Measurements from ENCODE around the gene PLA2G4E. TPM values are rescaled to one million over a fixed set of nuclear protein-coding genes. Genes with fewer than 3 reads are reported as not detected.

The PLA2G4E gene
- total RNA-seq, 4 donors from 2014 or later: not detected

GRCh38 chr15:41997845-41998244, 23.0 kb downstream of the PLA2G4E start:
- Histone ChIP-seq H3K27me3 (no peaks in the 10 kb centered on the region), H3K4me3 (replicated peaks in 1 of 3) (no peak overlapping the region), H3K9me3 (no peaks in the 10 kb centered on the region), H3K4me1 (no peaks in the 10 kb centered on the region), H3K27ac (no peak overlapping the region), H3K36me3 (no peaks in the 10 kb centered on the region)
- TF ChIP-seq CTCF (IDR thresholded peaks at IDR 0.05): no peak
- no peak for TF ChIP-seq POLR2A (IDR thresholded peaks at IDR 0.05)
- no peak for DNase-seq
- WGBS, 2 donors: 41 to 62% methylated on average over 3 of the region's 3 CpGs
- intact Hi-C loops (cut with DNase I): loop anchor here (10.0 kb wide), 1 partner anchor 137 kb away; no protein-coding TSS in a partner anchor

GRCh38 chr15:41996921-41997592, 23.8 kb downstream of the PLA2G4E start:
- TF ChIP-seq CTCF (IDR thresholded peaks at IDR 0.05) (no peak), POLR2A (IDR thresholded peaks at IDR 0.05) (no peak)
- DNase-seq: no peak
- no peak overlapping the region for H3K4me3 ChIP-seq (replicated peaks in 1 of 3)
- intact Hi-C loops (cut with DNase I): loop anchor here (10.0 kb wide), 1 partner anchor 138 kb away; no protein-coding TSS in a partner anchor
- no peaks in the 10 kb centered on the region for H3K9me3 ChIP-seq
- no peaks in the 10 kb centered on the region for H3K4me1 ChIP-seq
- H3K36me3 ChIP-seq: no peaks in the 10 kb centered on the region
- no peaks in the 10 kb centered on the region for H3K27me3 ChIP-seq
- 77 to 85% methylated on average over 9 to 13 of the region's 13 CpGs for WGBS, 2 donors
- no peak overlapping the region for H3K27ac ChIP-seq

GRCh38 chr15:41996376-41996775, 24.5 kb downstream of the PLA2G4E start:
- TF ChIP-seq CTCF (IDR thresholded peaks at IDR 0.05): no peak
- TF ChIP-seq POLR2A (IDR thresholded peaks at IDR 0.05): no peak
- intact Hi-C loops (cut with DNase I): loop anchor here (10.0 kb wide), 1 partner anchor 138 kb away; no protein-coding TSS in a partner anchor
- DNase-seq: no peak

GRCh38 chr15:41995476-41995855, 25.4 kb downstream of the PLA2G4E start:
- no peak for DNase-seq
- intact Hi-C loops (cut with DNase I): loop anchor here (10.0 kb wide), 1 partner anchor 139 kb away; no protein-coding TSS in a partner anchor
- TF ChIP-seq CTCF (IDR thresholded peaks at IDR 0.05): no peak
- TF ChIP-seq POLR2A (IDR thresholded peaks at IDR 0.05): no peak
- no peaks in the 10 kb centered on the region for H3K27me3 ChIP-seq
- H3K27ac ChIP-seq: no peak overlapping the region
- H3K9me3 ChIP-seq: no peaks in the 10 kb centered on the region
- no peaks in the 10 kb centered on the region for H3K36me3 ChIP-seq
- 95 to 97% methylated on average over 7 of the region's 7 CpGs for WGBS, 2 donors
- H3K4me1 ChIP-seq: no peaks in the 10 kb centered on the region
- H3K4me3 ChIP-seq (replicated peaks in 1 of 3): no peak overlapping the region

More at GRCh38 chr15:41996376-41996775, 24.5 kb downstream of the PLA2G4E start:
- H3K4me3 ChIP-seq (replicated peaks in 1 of 3): no peak overlapping the region
- H3K4me1 ChIP-seq: no peaks in the 10 kb centered on the region
- H3K27ac ChIP-seq: no peak overlapping the region
- 85 to 92% methylated on average over 10 of the region's 10 CpGs for WGBS, 2 donors
- no peaks in the 10 kb centered on the region for H3K9me3 ChIP-seq
- no peaks in the 10 kb centered on the region for H3K27me3 ChIP-seq
- no peaks in the 10 kb centered on the region for H3K36me3 ChIP-seq

GRCh38 chr15:41994772-41995475, 25.9 kb downstream of the PLA2G4E start:
- Histone ChIP-seq H3K4me1 (no peaks in the 10 kb centered on the region), H3K9me3 (no peaks in the 10 kb centered on the region), H3K36me3 (no peaks in the 10 kb centered on the region), H3K4me3 (replicated peaks in 1 of 3) (no peak overlapping the region), H3K27me3 (no peaks in the 10 kb centered on the region), H3K27ac (no peak overlapping the region)
- intact Hi-C loops (cut with DNase I): loop anchor here (10.0 kb wide), 1 partner anchor 140 kb away; no protein-coding TSS in a partner anchor
- WGBS, 2 donors: 87 to 94% methylated on average over 9 of the region's 10 CpGs
- no peak for DNase-seq
- TF ChIP-seq POLR2A (IDR thresholded peaks at IDR 0.05) (no peak), CTCF (IDR thresholded peaks at IDR 0.05) (no peak)
